ENCODE results near the gene CRIP1. TPM values are rescaled to one million over a fixed set of nuclear protein-coding genes. Genes with fewer than 3 reads are reported as not detected.

Gene CRIP1
- total RNA-seq, 1 donor from 2014 or later = 112 TPM

DNA sequence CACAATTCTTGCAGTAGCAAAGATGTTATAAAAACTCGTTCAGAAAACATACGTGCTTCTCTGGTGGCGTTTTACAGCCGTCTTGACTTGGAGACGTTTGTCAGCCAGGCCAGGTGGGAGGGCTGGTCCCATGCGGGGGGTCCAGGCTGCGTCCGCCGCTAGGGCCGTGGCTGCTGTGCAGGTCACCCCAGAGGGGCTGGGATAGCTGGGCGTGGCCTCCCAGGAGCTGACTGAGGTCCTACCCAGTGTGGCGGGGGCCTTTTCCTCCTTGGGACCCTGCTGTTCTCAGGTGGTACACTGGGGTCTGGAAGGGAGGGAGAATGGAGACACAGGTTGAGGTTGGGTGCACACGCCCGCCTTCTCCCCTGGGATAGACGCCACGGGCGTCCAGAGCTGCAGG, 41.8 kb upstream of the CRIP1 start:
- no peaks in the 10 kb centered on the region for H3K9me3 Mint-ChIP-seq

DNA sequence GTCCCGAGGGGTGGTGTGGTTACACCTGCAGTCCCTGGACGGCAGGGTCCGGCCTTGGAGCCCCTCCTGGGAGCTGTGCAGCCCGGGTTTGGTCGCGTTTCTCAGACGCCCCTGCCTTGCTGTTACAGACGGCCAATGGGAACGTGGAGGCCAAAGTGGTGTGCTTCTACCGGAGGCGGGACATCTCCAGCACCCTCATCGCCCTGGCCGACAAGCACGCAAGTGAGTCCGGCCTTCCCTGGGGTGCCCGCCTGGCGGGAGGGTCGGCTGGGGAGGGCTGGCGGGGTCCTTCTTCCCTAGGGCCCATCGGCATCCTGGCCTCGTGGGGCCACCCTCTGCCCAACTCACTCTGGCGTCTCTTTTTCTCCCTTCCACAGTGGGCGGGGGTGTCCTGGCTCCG, 41.4 kb upstream of the CRIP1 start:
- no peak overlapping the region for H3K27ac Mint-ChIP-seq
- H3K4me1 Mint-ChIP-seq = no peaks in the 10 kb centered on the region
- no peak for DNase-seq
- ChIA-PET CTCF (no interaction called here), POLR2A (interaction anchor here (0.5 kb wide), 1 partner anchor 50 kb away, joined by 7 read pairs; no protein-coding TSS in a partner anchor)
- intact Hi-C loops (cut with micrococcal nuclease) = no loop called here
- H3K27me3 Mint-ChIP-seq = no peaks in the 10 kb centered on the region
- H3K36me3 Mint-ChIP-seq (ENCODE audit: low read depth) = peaks cover 21% of the 10 kb centered on the region
- no peak for ATAC-seq (ENCODE audit: low read depth)
- no peaks in the 10 kb centered on the region for H3K9me3 Mint-ChIP-seq
- no peak overlapping the region for H3K4me3 Mint-ChIP-seq
- no peak for TF ChIP-seq CTCF (IDR thresholded peaks at IDR 0.05)

More for the DNA sequence above, 41.8 kb upstream of the CRIP1 start:
- intact Hi-C loops (cut with micrococcal nuclease) = no loop called here
- Mint-ChIP-seq H3K4me1 (no peaks in the 10 kb centered on the region), H3K36me3 (ENCODE audit: low read depth) (peaks cover 18% of the 10 kb centered on the region), H3K27me3 (no peaks in the 10 kb centered on the region), H3K27ac (no peak overlapping the region), H3K4me3 (no peak overlapping the region)
- ChIA-PET POLR2A (interaction anchor here (0.7 kb wide), 1 partner anchor 11 kb away, joined by 4 read pairs; no protein-coding TSS in a partner anchor), CTCF (no interaction called here)
- TF ChIP-seq CTCF (IDR thresholded peaks at IDR 0.05) = no peak
- ATAC-seq (ENCODE audit: low read depth) (no peak), DNase-seq (no peak)

DNA sequence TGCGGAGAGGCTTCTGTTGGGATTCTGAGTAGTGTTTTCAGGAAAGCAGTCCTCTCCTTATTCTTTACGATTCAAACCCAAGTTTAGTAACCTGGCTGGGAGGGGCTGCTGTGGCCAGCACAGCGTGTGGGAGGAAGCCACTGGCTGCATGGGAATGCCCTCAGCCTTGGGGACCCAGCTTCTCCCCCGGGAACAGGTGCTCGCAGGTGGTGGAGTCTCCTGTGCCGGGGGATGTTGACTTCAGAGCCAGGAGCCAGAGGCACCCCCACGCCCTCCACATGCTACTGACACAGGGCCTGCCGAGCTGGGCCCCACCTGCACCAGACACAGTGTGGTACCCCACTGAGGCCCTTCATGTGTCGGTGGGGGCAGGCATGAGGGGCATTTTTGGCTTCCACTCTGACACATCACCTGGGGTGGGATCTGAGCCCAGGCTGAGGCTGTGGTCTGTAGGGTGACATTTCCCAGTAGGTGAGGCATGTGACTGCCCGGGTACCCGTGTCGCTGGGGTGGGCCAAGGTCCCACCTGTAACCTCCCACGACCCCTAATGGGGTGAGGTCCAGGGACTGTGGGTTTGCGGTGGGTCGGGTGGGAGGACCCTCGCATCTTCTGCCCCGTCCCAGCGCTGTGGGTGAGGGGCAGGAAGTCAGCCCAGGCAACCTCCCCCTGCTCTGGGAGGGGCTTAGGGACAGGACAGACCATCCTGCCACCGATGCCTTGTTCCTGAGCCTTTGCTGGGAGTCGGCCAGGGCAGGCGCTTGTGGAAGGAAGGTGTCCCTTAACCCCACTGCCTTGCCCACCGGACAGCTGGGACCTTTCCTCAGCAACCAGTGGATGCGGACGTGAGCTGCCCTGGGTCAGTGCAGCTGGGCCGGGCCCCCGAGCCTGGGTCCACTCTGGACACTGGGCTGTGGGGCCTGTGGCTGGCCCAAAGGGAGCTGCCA, 40.5 kb upstream of the CRIP1 start:
- CTCF ChIA-PET = interaction anchor here (2.7 kb wide), 1 partner anchor 44 kb away, joined by 18 read pairs; no protein-coding TSS in a partner anchor
- Mint-ChIP-seq H3K27ac (no peak overlapping the region), H3K4me1 (no peaks in the 10 kb centered on the region), H3K4me3 (no peak overlapping the region), H3K36me3 (ENCODE audit: low read depth) (peaks cover 26% of the 10 kb centered on the region), H3K9me3 (no peaks in the 10 kb centered on the region), H3K27me3 (no peaks in the 10 kb centered on the region)
- no peak for ATAC-seq (ENCODE audit: low read depth)
- intact Hi-C loops (cut with micrococcal nuclease) = no loop called here
- DNase-seq = no peak
- POLR2A ChIA-PET = interaction anchor here (0.5 kb wide), 1 partner anchor 51 kb away, joined by 7 read pairs; no protein-coding TSS in a partner anchor
- no peak for TF ChIP-seq CTCF (IDR thresholded peaks at IDR 0.05)

- Mint-ChIP-seq H3K4me1 (no peaks in the 10 kb centered on the region), H3K4me3 (no peak overlapping the region), H3K27ac (no peak overlapping the region), H3K27me3 (no peaks in the 10 kb centered on the region), H3K36me3 (ENCODE audit: low read depth) (peaks cover 28% of the 10 kb centered on the region), H3K9me3 (no peaks in the 10 kb centered on the region)
- intact Hi-C loops (cut with micrococcal nuclease) = no loop called here
- ChIA-PET CTCF (interaction anchor here (1.9 to 2.7 kb wide), 2 partner anchors 43 to 76 kb away, joined by 5 to 18 read pairs; no protein-coding TSS in a partner anchor), POLR2A (no interaction called here)
- no peak for TF ChIP-seq CTCF (IDR thresholded peaks at IDR 0.05)
- no peak for DNase-seq
- ATAC-seq (ENCODE audit: low read depth) = no peak
Observed at GRCh38 chr14:105446971-105447370, 39.7 kb upstream of the CRIP1 start.
